Measurements from ENCODE around the gene FNDC3B. TPM values are rescaled to one million over a fixed set of nuclear protein-coding genes. Genes with fewer than 3 reads are reported as not detected.

FNDC3B gene
- total RNA-seq, 1 donor from 2014 or later = 204 TPM

- Mint-ChIP-seq H3K4me1 (ENCODE audit: unreplicated experiment) (peaks cover 10% of the 10 kb centered on the region), H3K27me3 (ENCODE audit: unreplicated experiment) (peaks cover 2% of the 10 kb centered on the region), H3K9me3 (ENCODE audit: unreplicated experiment) (no peaks in the 10 kb centered on the region), H3K27ac (ENCODE audit: unreplicated experiment) (no peak overlapping the region), H3K4me3 (ENCODE audit: unreplicated experiment) (peak overlapping the region; percentile 29), H3K36me3 (ENCODE audit: low read depth, unreplicated experiment) (peaks cover 40% of the 10 kb centered on the region)
- TF ChIP-seq CTCF (IDR thresholded peaks at IDR 0.05; ENCODE audit: unreplicated experiment) = no peak
- DNase-seq (ENCODE audit: low spot score) = no peak
These were observed 231.3 kb downstream of the FNDC3B start for GRCh38 chr3:172270557-172271166.

- Mint-ChIP-seq H3K4me1 (ENCODE audit: unreplicated experiment) (peaks cover 10% of the 10 kb centered on the region), H3K9me3 (ENCODE audit: unreplicated experiment) (no peaks in the 10 kb centered on the region), H3K27ac (ENCODE audit: unreplicated experiment) (no peak overlapping the region), H3K27me3 (ENCODE audit: unreplicated experiment) (peaks cover 2% of the 10 kb centered on the region), H3K36me3 (ENCODE audit: low read depth, unreplicated experiment) (peaks cover 37% of the 10 kb centered on the region), H3K4me3 (ENCODE audit: unreplicated experiment) (no peak overlapping the region)
- TF ChIP-seq CTCF (IDR thresholded peaks at IDR 0.05; ENCODE audit: unreplicated experiment) = no peak
- no peak for DNase-seq (ENCODE audit: low spot score)
These were observed 232.1 kb downstream of the FNDC3B start for GRCh38 chr3:172271386-172271976.

- no peaks in the 10 kb centered on the region for H3K9me3 Mint-ChIP-seq (ENCODE audit: unreplicated experiment)
- TF ChIP-seq CTCF (IDR thresholded peaks at IDR 0.05; ENCODE audit: unreplicated experiment) = no peak
- H3K27me3 Mint-ChIP-seq (ENCODE audit: unreplicated experiment) = peaks cover 2% of the 10 kb centered on the region
- H3K4me3 Mint-ChIP-seq (ENCODE audit: unreplicated experiment) = no peak overlapping the region
- H3K27ac Mint-ChIP-seq (ENCODE audit: unreplicated experiment) = peak overlapping the region; percentile 58
- peaks cover 31% of the 10 kb centered on the region for H3K36me3 Mint-ChIP-seq (ENCODE audit: low read depth, unreplicated experiment)
- DNase-seq (ENCODE audit: low spot score) = no peak
- peaks cover 11% of the 10 kb centered on the region for H3K4me1 Mint-ChIP-seq (ENCODE audit: unreplicated experiment)
These were observed 233.3 kb downstream of the FNDC3B start for GRCh38 chr3:172272698-172273097.

GRCh38 chr3:172273378-172273777, 234.0 kb downstream of the FNDC3B start:
- no peak for TF ChIP-seq CTCF (IDR thresholded peaks at IDR 0.05; ENCODE audit: unreplicated experiment)
- no peak for DNase-seq (ENCODE audit: low spot score)
- Mint-ChIP-seq H3K4me3 (ENCODE audit: unreplicated experiment) (no peak overlapping the region), H3K4me1 (ENCODE audit: unreplicated experiment) (peaks cover 17% of the 10 kb centered on the region), H3K27ac (ENCODE audit: unreplicated experiment) (no peak overlapping the region), H3K36me3 (ENCODE audit: low read depth, unreplicated experiment) (peaks cover 25% of the 10 kb centered on the region), H3K9me3 (ENCODE audit: unreplicated experiment) (no peaks in the 10 kb centered on the region), H3K27me3 (ENCODE audit: unreplicated experiment) (peaks cover under 1% of the 10 kb centered on the region)

- peaks cover 22% of the 10 kb centered on the region for H3K4me1 Mint-ChIP-seq (ENCODE audit: unreplicated experiment)
- no peak for DNase-seq (ENCODE audit: low spot score)
- H3K36me3 Mint-ChIP-seq (ENCODE audit: low read depth, unreplicated experiment) = peaks cover 21% of the 10 kb centered on the region
- no peak overlapping the region for H3K27ac Mint-ChIP-seq (ENCODE audit: unreplicated experiment)
- H3K27me3 Mint-ChIP-seq (ENCODE audit: unreplicated experiment) = peaks cover 2% of the 10 kb centered on the region
- TF ChIP-seq CTCF (IDR thresholded peaks at IDR 0.05; ENCODE audit: unreplicated experiment) = no peak
- no peak overlapping the region for H3K4me3 Mint-ChIP-seq (ENCODE audit: unreplicated experiment)
- H3K9me3 Mint-ChIP-seq (ENCODE audit: unreplicated experiment) = no peaks in the 10 kb centered on the region
These were observed 235.5 kb downstream of the FNDC3B start for GRCh38 chr3:172274906-172275305.

All from endothelial cell (in vitro differentiated cells).